Endothelial cell (in vitro differentiated cells): ENCODE measurements around the gene TBC1D10B. TPM values are rescaled to one million over a fixed set of nuclear protein-coding genes. Genes with fewer than 3 reads are reported as not detected.

ENCODE experiments used
- DNase-seq: peaks from one replicate; pipeline ENCODE4 v3.0.0; 2021; ENCODE audit warnings: low spot score
- H3K27ac Mint-ChIP-seq: one replicate; pipeline ENCODE4 v1.8.0; 2021; ENCODE audit warnings: mixed read lengths, inconsistent platforms; ENCODE audit not compliant: unreplicated experiment
- H3K27me3 Mint-ChIP-seq: one replicate; pipeline ENCODE4 v1.8.0; 2021; ENCODE audit warnings: mild to moderate bottlenecking, moderate library complexity, mixed read lengths, inconsistent platforms; ENCODE audit not compliant: unreplicated experiment
- H3K36me3 Mint-ChIP-seq: one replicate; pipeline ENCODE4 v1.8.0; 2021; ENCODE audit warnings: mild to moderate bottlenecking, low read depth, mixed read lengths, inconsistent platforms; ENCODE audit not compliant: unreplicated experiment
- H3K4me1 Mint-ChIP-seq: one replicate; pipeline ENCODE4 v1.8.0; 2021; ENCODE audit warnings: mild to moderate bottlenecking, mixed read lengths, inconsistent platforms; ENCODE audit not compliant: unreplicated experiment
- H3K4me3 Mint-ChIP-seq: one replicate; pipeline ENCODE4 v1.8.0; 2021; ENCODE audit warnings: mild to moderate bottlenecking, mixed read lengths, inconsistent platforms; ENCODE audit not compliant: unreplicated experiment
- H3K9me3 Mint-ChIP-seq: one replicate; pipeline ENCODE4 v1.8.0; 2021; ENCODE audit warnings: mixed read lengths, inconsistent platforms; ENCODE audit not compliant: unreplicated experiment
- CTCF ChIP-seq: fragments of 200-600 bp; sonication (generic); IDR thresholded peaks from one replicate; pipeline ENCODE4 v1.5.0; 2021; ENCODE audit warnings: antibody characterized with exemption; ENCODE audit not compliant: unreplicated experiment
- total RNA-seq: library from RNA; stranded (reverse); fragmentation: NEBNext Ultra II Directional; extraction: Animal tissue kit (Norgen Biotek cat#: 25700); gene quantifications from one replicate; pipeline ENCODE4 v1.2.1, GENCODE V29; 2021; ENCODE audit not compliant: unreplicated experiment

Gene TBC1D10B
- total RNA-seq, 1 donor from 2014 or later, result 62.4 TPM

GRCh38 chr16:30354423-30355143, 15.7 kb downstream of the TBC1D10B start:
- H3K36me3 Mint-ChIP-seq, result peaks cover 29% of the 10 kb centered on the region
- H3K27me3 Mint-ChIP-seq, result peaks cover 35% of the 10 kb centered on the region
- H3K4me1 Mint-ChIP-seq, result peaks cover 24% of the 10 kb centered on the region
- H3K9me3 Mint-ChIP-seq, result no peaks in the 10 kb centered on the region
- H3K4me3 Mint-ChIP-seq, result peak overlapping the region; percentile 99
- DNase-seq, result peak; percentile 47
- TF ChIP-seq CTCF, result no peak
- peak overlapping the region; percentile 99 for H3K27ac Mint-ChIP-seq

DNA sequence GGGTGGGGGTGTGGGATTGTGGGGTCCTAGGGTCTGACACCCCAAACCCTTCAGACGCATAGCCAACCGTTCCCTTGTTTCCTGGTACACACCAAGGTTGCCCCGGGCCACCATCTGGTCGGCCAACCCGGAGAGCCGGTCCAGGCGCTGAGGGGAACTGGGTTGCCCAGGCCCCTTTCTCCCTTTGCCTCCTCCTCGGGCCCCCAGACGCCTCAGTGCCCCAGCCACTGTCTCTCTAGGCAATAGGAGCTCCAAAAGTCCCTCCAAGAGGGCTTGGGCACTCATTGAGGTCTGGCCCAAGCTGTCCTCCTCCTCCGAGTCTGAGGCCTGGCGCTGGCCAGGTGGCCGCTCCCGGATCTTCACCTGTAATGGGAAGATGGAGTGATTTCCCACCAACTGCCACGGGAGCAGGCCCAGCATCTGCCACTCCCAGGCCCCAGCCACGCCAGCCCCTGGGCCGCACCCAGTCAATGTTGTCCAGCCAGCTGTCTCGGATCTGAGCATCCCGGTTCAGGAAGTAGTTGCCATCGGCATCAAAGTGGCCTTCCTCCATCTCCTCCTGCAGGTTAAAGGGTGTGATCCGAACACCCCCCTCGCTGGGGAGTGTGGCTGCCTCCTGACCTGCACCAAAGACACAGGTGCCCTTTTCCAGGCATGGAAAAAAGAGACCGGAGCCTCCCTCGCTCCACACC, 16.7 kb downstream of the TBC1D10B start:
- no peaks in the 10 kb centered on the region for H3K9me3 Mint-ChIP-seq
- peak overlapping the region; percentile 24 for H3K27ac Mint-ChIP-seq
- H3K36me3 Mint-ChIP-seq, result peaks cover 29% of the 10 kb centered on the region

DNA sequence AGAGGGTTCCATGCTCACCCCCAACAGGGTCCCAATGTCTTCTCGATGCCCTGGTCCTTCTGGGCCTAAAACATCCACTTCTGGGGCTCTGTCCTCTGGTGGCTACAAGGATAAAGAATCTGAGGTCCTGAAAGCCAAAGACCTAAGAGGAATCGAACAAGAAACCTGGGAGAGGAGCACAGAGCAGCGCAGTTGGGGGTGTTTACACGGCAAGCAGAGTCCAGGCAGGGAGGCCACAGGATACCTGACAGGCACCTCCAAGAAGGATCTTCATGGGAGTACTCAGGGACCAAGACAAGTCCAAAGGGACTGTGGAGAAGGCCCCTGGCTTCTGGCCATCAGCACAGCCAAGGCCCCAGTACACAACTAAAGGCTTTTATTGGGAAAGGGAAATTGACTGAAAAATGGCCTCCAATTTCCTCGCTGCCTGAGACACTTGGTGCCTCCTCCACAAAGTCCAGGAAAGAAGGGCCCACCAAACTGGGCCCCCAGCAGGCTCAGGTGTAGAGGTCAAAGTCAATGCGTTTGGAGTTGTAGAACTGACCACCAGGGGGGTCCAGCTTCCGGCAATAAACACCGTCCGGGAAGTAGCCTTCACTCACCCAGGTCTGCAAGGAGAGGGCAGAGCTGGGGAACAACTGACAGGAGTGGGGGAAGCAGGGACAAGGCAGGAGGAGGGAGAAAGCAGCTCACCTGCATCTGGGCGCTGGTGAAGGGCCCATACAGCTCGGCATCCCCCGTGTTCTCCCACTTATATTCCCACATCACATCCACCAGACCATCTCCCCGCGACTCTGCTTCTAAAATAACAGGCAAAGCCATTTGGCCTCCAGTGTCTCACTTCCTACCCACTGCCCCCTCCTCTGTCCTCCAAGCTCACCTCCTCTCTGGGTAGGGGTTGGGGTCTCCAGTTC, 17.5 kb downstream of the TBC1D10B start:
- H3K9me3 Mint-ChIP-seq, result no peaks in the 10 kb centered on the region
- peaks cover 22% of the 10 kb centered on the region for H3K4me1 Mint-ChIP-seq
- H3K27me3 Mint-ChIP-seq, result peaks cover 34% of the 10 kb centered on the region
- H3K36me3 Mint-ChIP-seq, result peaks cover 29% of the 10 kb centered on the region
- peak; percentile 55 for TF ChIP-seq CTCF
- H3K4me3 Mint-ChIP-seq, result peak overlapping the region; percentile 79
- no peak for DNase-seq
- H3K27ac Mint-ChIP-seq, result peak overlapping the region; percentile 61

More for the DNA sequence above, 16.7 kb downstream of the TBC1D10B start:
- Mint-ChIP-seq H3K27me3 (peaks cover 35% of the 10 kb centered on the region), H3K4me1 (peaks cover 24% of the 10 kb centered on the region), H3K4me3 (peak overlapping the region; percentile 99)
- no peak for DNase-seq
- TF ChIP-seq CTCF, result no peak

- no peaks in the 10 kb centered on the region for H3K9me3 Mint-ChIP-seq
- peaks cover 30% of the 10 kb centered on the region for H3K27me3 Mint-ChIP-seq
- peak overlapping the region; percentile 61 for H3K27ac Mint-ChIP-seq
- no peak for TF ChIP-seq CTCF
- H3K4me1 Mint-ChIP-seq, result peaks cover 15% of the 10 kb centered on the region
- H3K36me3 Mint-ChIP-seq, result peaks cover 22% of the 10 kb centered on the region
- no peak for DNase-seq
- peak overlapping the region; percentile 31 for H3K4me3 Mint-ChIP-seq
Observed at GRCh38 chr16:30351586-30352419, 18.5 kb downstream of the TBC1D10B start.
